Liver (tissue), 9 donors: ENCODE results near the gene TIMM29. TPM values are rescaled to one million over a fixed set of nuclear protein-coding genes. Genes with fewer than 3 reads are reported as not detected.

Experiments used
- DNase-seq: peaks from one replicate; pipeline ENCODE4 v3.0.0-alpha.2; 2017; ENCODE audit warnings: low spot score
- H3K27ac ChIP-seq, 2 donors: one replicate each; pipeline ENCODE4 v1.7.0; 2013; ENCODE audit warnings: inconsistent platforms in 2 of 2, low read length in 2 of 2, control low read depth in 1 of 2, low read depth in 1 of 2, mild to moderate bottlenecking in 1 of 2
- H3K27me3 ChIP-seq, 4 donors: one replicate each; pipeline versions ENCODE4 v1.6.1 to v1.7.0; 2013; ENCODE audit warnings: low read length in 3 of 4, inconsistent platforms in 1 of 4, mild to moderate bottlenecking in 1 of 4, moderate library complexity in 1 of 4; ENCODE audit not compliant: control insufficient read depth in 4 of 4, insufficient read depth in 4 of 4
- H3K36me3 ChIP-seq, 4 donors: one replicate each; pipeline versions ENCODE4 v1.6.1 to v1.7.0; 2013; ENCODE audit warnings: low read length in 3 of 4, mild to moderate bottlenecking in 3 of 4, low read depth in 1 of 4, moderate library complexity in 1 of 4; ENCODE audit not compliant: control insufficient read depth in 4 of 4, insufficient read depth in 3 of 4
- H3K4me1 ChIP-seq, 4 donors: one replicate each; pipeline versions ENCODE4 v1.6.1 to v1.7.0; 2013; ENCODE audit warnings: low read length in 3 of 4, mild to moderate bottlenecking in 3 of 4, moderate library complexity in 1 of 4; ENCODE audit not compliant: control insufficient read depth in 4 of 4, insufficient read depth in 4 of 4
- H3K4me3 ChIP-seq, 3 donors: one replicate each; pipeline versions ENCODE4 v1.6.1 to v1.7.0; 2013; ENCODE audit warnings: low read length in 3 of 3, control low read depth in 1 of 3, low read depth in 1 of 3, mild to moderate bottlenecking in 1 of 3
- H3K9ac ChIP-seq, 2 donors: one replicate each; pipeline ENCODE4 v1.7.0; 2013; ENCODE audit warnings: low read length in 2 of 2, mild to moderate bottlenecking in 2 of 2, moderate library complexity in 2 of 2, control low read depth in 1 of 2, low read depth in 1 of 2
- H3K9me3 ChIP-seq, 4 donors: one replicate each; pipeline versions ENCODE4 v1.6.1 to v1.7.0; 2013; ENCODE audit warnings: low read length in 3 of 4; ENCODE audit not compliant: control insufficient read depth in 4 of 4
- EGR1 ChIP-seq, 2 donors: IDR thresholded peaks; 2 replicates each; pipeline ENCODE4 v1.6.1; 2016 to 2018; ENCODE audit warnings: antibody characterized with exemption in 2 of 2, low read depth in 2 of 2
- FOXA1 ChIP-seq: IDR thresholded peaks from 2 replicates; pipeline ENCODE4 v1.6.1; 2016; ENCODE audit warnings: antibody characterized with exemption
- FOXA2 ChIP-seq: IDR thresholded peaks from 2 replicates; pipeline ENCODE4 v1.6.1; 2016; ENCODE audit warnings: antibody characterized with exemption
- GABPA ChIP-seq, 2 donors: IDR thresholded peaks in 1 of 2; conservative IDR thresholded peaks in 1 of 2; 2 replicates each; pipeline ENCODE4 v1.6.1; 2016; ENCODE audit warnings: antibody characterized with exemption in 2 of 2, mild to moderate bottlenecking in 1 of 2, moderate library complexity in 1 of 2
- HNF4A ChIP-seq, 2 donors: conservative IDR thresholded peaks; 2 replicates each; pipeline ENCODE4 v1.6.1; 2016; ENCODE audit warnings: antibody characterized with exemption in 2 of 2, mild to moderate bottlenecking in 2 of 2
- HNF4G ChIP-seq: IDR thresholded peaks from 2 replicates; pipeline ENCODE4 v1.6.1; 2016; ENCODE audit warnings: antibody characterized with exemption
- NR2F2 ChIP-seq: IDR thresholded peaks from 2 replicates; pipeline ENCODE4 v1.6.1; 2016; ENCODE audit warnings: antibody characterized with exemption
- RAD21 ChIP-seq, 2 donors: IDR thresholded peaks; 2 replicates each; pipeline ENCODE4 v1.6.1; 2016; ENCODE audit warnings: antibody characterized with exemption in 2 of 2, mild to moderate bottlenecking in 2 of 2
- SP1 ChIP-seq: IDR thresholded peaks from 2 replicates; pipeline ENCODE4 v1.6.1; 2018; ENCODE audit warnings: antibody characterized with exemption, mild to moderate bottlenecking
- TAF1 ChIP-seq: conservative IDR thresholded peaks from 2 replicates; pipeline ENCODE4 v1.6.1; 2016; ENCODE audit warnings: antibody characterized with exemption, mild to moderate bottlenecking
- YY1 ChIP-seq: IDR thresholded peaks from 2 replicates; pipeline ENCODE4 v1.6.1; 2016; ENCODE audit warnings: antibody characterized with exemption, mild to moderate bottlenecking
- WGBS: extraction: QIAGEN DNeasy Blood & Tissue Kit; methylation state at CpG from one replicate; pipeline ENCODE4 v1.1.7; 2013; 5-methylcytosine and 5-hydroxymethylcytosine counted together
- polyA plus RNA-seq, 2 donors: library from polyadenylated mRNA; stranded (reverse) in 1 of 2; unstranded in 1 of 2; fragments of 200-250 nt in 1 of 2; fragments of >200 nt in 1 of 2; fragmentation: Nextera tagmentation in 1 of 2; extraction: Ambion mirVana in 1 of 2; gene quantifications; one replicate each; pipeline versions ENCODE4 v1.2.1 to v1.2.3, GENCODE V29; 2013 to 2015
- total RNA-seq, 2 donors: library from RNA; depleted of rRNA; stranded (reverse); fragments of >200 nt; gene quantifications; one replicate each; pipeline ENCODE4 v1.2.3, GENCODE V29; 2014
- TF ChIP-seq, protein P1 (sequence below): IDR thresholded peaks from 2 replicates; pipeline ENCODE4 v1.6.1; 2016; ENCODE audit warnings: antibody characterized with exemption, mild to moderate bottlenecking
- TF ChIP-seq, protein P2 (sequence below): IDR thresholded peaks from 2 replicates; pipeline ENCODE4 v1.6.1; 2016; ENCODE audit warnings: antibody characterized with exemption
- TF ChIP-seq, protein P3 (sequence below): IDR thresholded peaks from 2 replicates; pipeline ENCODE4 v1.6.1; 2016; ENCODE audit warnings: antibody characterized with exemption
- TF ChIP-seq, protein P4 (sequence below): fragments of 150-350 bp; IDR thresholded peaks from 2 replicates; pipeline ENCODE4 v1.5.1; 2017; ENCODE audit warnings: improper control_type of control experiment, low read depth, low read length; ENCODE audit not compliant: missing input control
- donor health status: healthy.
- donor health status: healthy.
- donor health status: healthy.
- donor health status: healthy.
- donor health status: healthy.

The TIMM29 gene
- total and polyA plus RNA-seq, 4 donors, result 9.4 to 25.2 (median 14.6) TPM

DNA sequence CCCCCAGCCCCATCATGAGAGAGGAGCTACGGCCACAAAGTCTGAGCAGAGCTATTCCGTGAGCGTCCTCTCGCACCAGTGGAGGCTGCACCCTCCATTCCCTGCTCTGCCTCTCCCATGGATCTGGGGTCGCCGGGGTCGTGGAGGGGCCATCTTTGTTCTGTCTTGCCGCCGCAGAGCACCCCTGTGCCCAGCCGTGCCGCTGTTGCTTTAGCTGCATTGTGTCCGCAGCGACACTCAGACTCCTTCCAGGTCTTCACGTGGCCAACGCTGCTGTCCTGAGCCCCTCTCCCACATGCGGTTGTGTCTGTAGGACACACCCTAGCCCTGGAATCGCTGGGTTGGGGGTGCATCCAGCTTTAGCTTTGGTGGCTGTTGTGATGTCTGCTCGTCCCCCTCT, 16.0 kb upstream of the TIMM29 start:
- H3K27me3 ChIP-seq, result no peaks in the 10 kb centered on the region
- no peak overlapping the region for H3K27ac ChIP-seq
- H3K4me1 ChIP-seq, result no peaks in the 10 kb centered on the region
- peaks cover 0 to 37% (median 11%) of the 10 kb centered on the region in 4 donors for H3K36me3 ChIP-seq
- no peak for DNase-seq
- H3K9me3 ChIP-seq, result no peaks in the 10 kb centered on the region
- 94% methylated on average over 18 of the region's 18 CpGs for WGBS
- no peak overlapping the region for H3K9ac ChIP-seq
- TF ChIP-seq FOXA2 (no peak), EGR1 (IDR thresholded peaks at IDR 0.05; ENCODE audit: low read depth in 2 of 2) (no peak), SP1 (no peak)
- TF ChIP-seq, protein P1, sequence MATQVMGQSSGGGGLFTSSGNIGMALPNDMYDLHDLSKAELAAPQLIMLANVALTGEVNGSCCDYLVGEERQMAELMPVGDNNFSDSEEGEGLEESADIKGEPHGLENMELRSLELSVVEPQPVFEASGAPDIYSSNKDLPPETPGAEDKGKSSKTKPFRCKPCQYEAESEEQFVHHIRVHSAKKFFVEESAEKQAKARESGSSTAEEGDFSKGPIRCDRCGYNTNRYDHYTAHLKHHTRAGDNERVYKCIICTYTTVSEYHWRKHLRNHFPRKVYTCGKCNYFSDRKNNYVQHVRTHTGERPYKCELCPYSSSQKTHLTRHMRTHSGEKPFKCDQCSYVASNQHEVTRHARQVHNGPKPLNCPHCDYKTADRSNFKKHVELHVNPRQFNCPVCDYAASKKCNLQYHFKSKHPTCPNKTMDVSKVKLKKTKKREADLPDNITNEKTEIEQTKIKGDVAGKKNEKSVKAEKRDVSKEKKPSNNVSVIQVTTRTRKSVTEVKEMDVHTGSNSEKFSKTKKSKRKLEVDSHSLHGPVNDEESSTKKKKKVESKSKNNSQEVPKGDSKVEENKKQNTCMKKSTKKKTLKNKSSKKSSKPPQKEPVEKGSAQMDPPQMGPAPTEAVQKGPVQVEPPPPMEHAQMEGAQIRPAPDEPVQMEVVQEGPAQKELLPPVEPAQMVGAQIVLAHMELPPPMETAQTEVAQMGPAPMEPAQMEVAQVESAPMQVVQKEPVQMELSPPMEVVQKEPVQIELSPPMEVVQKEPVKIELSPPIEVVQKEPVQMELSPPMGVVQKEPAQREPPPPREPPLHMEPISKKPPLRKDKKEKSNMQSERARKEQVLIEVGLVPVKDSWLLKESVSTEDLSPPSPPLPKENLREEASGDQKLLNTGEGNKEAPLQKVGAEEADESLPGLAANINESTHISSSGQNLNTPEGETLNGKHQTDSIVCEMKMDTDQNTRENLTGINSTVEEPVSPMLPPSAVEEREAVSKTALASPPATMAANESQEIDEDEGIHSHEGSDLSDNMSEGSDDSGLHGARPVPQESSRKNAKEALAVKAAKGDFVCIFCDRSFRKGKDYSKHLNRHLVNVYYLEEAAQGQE, result no peak
- TF ChIP-seq, protein P2, sequence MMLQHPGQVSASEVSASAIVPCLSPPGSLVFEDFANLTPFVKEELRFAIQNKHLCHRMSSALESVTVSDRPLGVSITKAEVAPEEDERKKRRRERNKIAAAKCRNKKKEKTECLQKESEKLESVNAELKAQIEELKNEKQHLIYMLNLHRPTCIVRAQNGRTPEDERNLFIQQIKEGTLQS, result no peak
- H3K4me3 ChIP-seq, result no peak overlapping the region

DNA sequence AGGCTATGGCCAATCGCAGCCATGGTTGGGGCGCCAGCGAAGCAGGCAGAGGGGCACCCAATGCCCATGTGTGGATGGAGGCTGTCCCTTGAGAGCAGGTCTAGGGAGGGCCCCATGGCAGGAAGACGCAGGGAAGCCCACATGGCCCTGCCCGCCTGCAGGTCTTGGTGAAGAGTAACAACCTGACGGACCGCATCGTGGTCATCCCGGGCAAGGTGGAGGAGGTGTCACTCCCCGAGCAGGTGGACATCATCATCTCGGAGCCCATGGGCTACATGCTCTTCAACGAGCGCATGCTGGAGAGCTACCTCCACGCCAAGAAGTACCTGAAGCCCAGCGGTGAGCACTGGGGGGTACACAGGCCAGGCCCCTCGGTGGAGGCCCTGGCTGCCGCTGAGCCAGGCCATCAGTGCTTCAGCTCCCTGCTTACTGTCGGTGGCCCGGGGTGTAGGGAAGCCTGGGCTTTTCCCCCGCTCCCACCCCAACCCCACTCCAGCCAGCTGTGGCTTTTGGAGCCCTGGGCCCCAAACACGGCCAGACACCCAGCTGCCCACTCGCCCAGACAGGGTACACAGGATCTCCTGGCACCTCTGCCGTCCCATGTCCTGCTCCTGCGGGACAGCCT, 14.8 kb upstream of the TIMM29 start:
- no peaks in the 10 kb centered on the region for H3K9me3 ChIP-seq
- H3K9ac ChIP-seq, result no peak overlapping the region
- H3K36me3 ChIP-seq, result peaks cover 3 to 31% (median 7%) of the 10 kb centered on the region in 4 donors
- TF ChIP-seq, protein P3, sequence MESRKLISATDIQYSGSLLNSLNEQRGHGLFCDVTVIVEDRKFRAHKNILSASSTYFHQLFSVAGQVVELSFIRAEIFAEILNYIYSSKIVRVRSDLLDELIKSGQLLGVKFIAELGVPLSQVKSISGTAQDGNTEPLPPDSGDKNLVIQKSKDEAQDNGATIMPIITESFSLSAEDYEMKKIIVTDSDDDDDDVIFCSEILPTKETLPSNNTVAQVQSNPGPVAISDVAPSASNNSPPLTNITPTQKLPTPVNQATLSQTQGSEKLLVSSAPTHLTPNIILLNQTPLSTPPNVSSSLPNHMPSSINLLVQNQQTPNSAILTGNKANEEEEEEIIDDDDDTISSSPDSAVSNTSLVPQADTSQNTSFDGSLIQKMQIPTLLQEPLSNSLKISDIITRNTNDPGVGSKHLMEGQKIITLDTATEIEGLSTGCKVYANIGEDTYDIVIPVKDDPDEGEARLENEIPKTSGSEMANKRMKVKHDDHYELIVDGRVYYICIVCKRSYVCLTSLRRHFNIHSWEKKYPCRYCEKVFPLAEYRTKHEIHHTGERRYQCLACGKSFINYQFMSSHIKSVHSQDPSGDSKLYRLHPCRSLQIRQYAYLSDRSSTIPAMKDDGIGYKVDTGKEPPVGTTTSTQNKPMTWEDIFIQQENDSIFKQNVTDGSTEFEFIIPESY, result no peak
- no peak for TF ChIP-seq EGR1 (IDR thresholded peaks at IDR 0.05; ENCODE audit: low read depth in 2 of 2)
- TF ChIP-seq TAF1, result no peak
- TF ChIP-seq RAD21 (IDR thresholded peaks at IDR 0.05), result no peak
- no peak for TF ChIP-seq YY1
- no peak for TF ChIP-seq SP1
- TF ChIP-seq, protein P2, result no peak
- no peak for TF ChIP-seq FOXA1
- no peak for TF ChIP-seq GABPA (IDR thresholded peaks at IDR 0.05 in 1 of 2, conservative IDR thresholded peaks at IDR 0.05 in 1 of 2)
- TF ChIP-seq FOXA2, result no peak
- TF ChIP-seq, protein P4, sequence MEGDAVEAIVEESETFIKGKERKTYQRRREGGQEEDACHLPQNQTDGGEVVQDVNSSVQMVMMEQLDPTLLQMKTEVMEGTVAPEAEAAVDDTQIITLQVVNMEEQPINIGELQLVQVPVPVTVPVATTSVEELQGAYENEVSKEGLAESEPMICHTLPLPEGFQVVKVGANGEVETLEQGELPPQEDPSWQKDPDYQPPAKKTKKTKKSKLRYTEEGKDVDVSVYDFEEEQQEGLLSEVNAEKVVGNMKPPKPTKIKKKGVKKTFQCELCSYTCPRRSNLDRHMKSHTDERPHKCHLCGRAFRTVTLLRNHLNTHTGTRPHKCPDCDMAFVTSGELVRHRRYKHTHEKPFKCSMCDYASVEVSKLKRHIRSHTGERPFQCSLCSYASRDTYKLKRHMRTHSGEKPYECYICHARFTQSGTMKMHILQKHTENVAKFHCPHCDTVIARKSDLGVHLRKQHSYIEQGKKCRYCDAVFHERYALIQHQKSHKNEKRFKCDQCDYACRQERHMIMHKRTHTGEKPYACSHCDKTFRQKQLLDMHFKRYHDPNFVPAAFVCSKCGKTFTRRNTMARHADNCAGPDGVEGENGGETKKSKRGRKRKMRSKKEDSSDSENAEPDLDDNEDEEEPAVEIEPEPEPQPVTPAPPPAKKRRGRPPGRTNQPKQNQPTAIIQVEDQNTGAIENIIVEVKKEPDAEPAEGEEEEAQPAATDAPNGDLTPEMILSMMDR, result no peak
- TF ChIP-seq HNF4G, result no peak
- TF ChIP-seq NR2F2, result no peak
- no peak for TF ChIP-seq HNF4A (conservative IDR thresholded peaks at IDR 0.05)
- no peaks in the 10 kb centered on the region for H3K27me3 ChIP-seq
- H3K4me1 ChIP-seq, result no peaks in the 10 kb centered on the region
- DNase-seq, result no peak
- no peak overlapping the region for H3K27ac ChIP-seq
- H3K4me3 ChIP-seq, result no peak overlapping the region
- 95% methylated on average over 24 of the region's 24 CpGs for WGBS
